Tibial nerve (tissue), 4 donors: ENCODE data around the gene EPG5. TPM values are rescaled to one million over a fixed set of nuclear protein-coding genes. Genes with fewer than 3 reads are reported as not detected.
"Not testable (repeated sequence)": the region's sequence is repeated elsewhere in the genome, so short reads cannot be mapped to it uniquely, and the experiment has no call there.

Source experiments
- DNase-seq, 2 donors: peaks; one replicate each; pipeline ENCODE4 v3.0.0-alpha.2; 2019; ENCODE audit warnings: low spot score in 2 of 2
- H3K27ac ChIP-seq, 4 donors: fragments of 200-600 bp; sonication (generic) in 3 of 4; one replicate each; pipeline ENCODE4 v1.5.1; 2017 to 2019; ENCODE audit warnings: mild to moderate bottlenecking in 1 of 4
- H3K27me3 ChIP-seq, 2 donors: fragments of 200-600 bp; sonication (generic) in 1 of 2; one replicate each; pipeline versions ENCODE4 v1.5.1 to v1.6.0; 2017 to 2019
- H3K36me3 ChIP-seq, 3 donors: fragments of 200-600 bp; sonication (generic); one replicate each; pipeline ENCODE4 v1.5.1; 2018 to 2019
- H3K4me1 ChIP-seq, 4 donors: fragments of 200-600 bp; sonication (generic) in 3 of 4; one replicate each; pipeline ENCODE4 v1.5.1; 2017 to 2019
- H3K4me3 ChIP-seq, 4 donors: fragments of 200-600 bp; sonication (generic) in 3 of 4; one replicate each; pipeline ENCODE4 v1.5.1; 2017 to 2019; ENCODE audit warnings: mild to moderate bottlenecking in 1 of 4, moderate library complexity in 1 of 4
- H3K9me3 ChIP-seq, 4 donors: fragments of 200-600 bp; sonication (generic) in 3 of 4; one replicate each; pipeline ENCODE4 v1.5.1; 2017 to 2019
- EP300 ChIP-seq, 2 donors: sonication (generic); formaldehyde crosslinking; IDR thresholded peaks; one replicate each; pipeline ENCODE4 v1.6.1; 2017; ENCODE audit warnings: antibody characterized with exemption in 2 of 2, mild to moderate bottlenecking in 1 of 2
- POLR2A ChIP-seq, 2 donors: fragments of 450-650 bp; IDR thresholded peaks; one replicate each; pipeline ENCODE4 v1.6.1; 2017; ENCODE audit warnings: antibody characterized with exemption in 2 of 2, mild to moderate bottlenecking in 2 of 2, moderate library complexity in 2 of 2
- WGBS, 2 donors: methylation state at CpG; one replicate each; pipeline ENCODE4 v1.1.5; 2018; 5-methylcytosine and 5-hydroxymethylcytosine counted together
- total RNA-seq, 4 donors: library from RNA; depleted of rRNA; stranded (reverse); fragments of >200 nt; gene quantifications; one replicate each; pipeline ENCODE4 v1.1.0, GENCODE V29; 2016
- TF ChIP-seq, protein P1 (sequence below), 5 experiments: fragments of 200-600 bp in 3 of 5; fragments of 450-650 bp in 2 of 5; sonication (generic) in 3 of 5; IDR thresholded peaks; one replicate each; pipeline ENCODE4 v1.5.1; 2016 to 2019; ENCODE audit warnings: antibody characterized with exemption in 5 of 5, mild to moderate bottlenecking in 3 of 5, moderate library complexity in 2 of 5

Gene EPG5
- total RNA-seq, 4 donors from 2014 or later, result 26.1 to 48.3 (median 40.6) TPM

DNA sequence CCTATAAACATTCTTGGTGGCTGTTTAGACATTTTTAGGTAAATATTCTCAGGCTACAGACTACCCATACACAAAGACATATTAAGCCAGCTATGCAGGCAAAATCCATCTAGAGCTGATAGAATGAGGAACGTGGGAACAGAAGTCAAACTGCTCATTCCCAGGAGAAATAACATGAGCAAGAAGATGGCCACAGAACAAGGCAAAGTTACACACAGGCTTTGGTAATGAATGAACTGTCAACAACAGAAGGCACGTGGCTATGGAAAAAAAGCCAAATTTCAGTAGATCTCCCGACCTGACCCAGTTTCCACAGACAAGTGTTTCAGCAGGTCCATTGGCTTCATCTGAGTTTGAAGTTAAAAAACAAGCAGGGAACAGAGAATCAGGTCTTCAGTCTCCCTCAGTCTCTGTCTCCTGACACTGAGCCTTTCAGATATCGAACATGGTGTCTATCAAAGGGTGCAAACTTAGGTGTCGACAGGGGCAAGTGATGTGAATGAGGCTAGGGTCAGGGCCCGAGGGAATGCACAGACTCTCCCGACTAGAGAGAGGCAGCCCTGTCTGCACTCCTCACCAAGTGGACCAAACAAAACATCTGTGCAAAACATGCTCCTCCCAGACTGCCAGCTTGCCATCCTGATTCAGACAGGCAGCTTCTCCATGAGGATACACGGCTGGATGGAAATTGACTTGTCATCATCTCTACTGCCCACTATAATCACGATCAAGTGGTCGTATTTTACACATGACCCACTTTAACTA lies 115.8 kb downstream of the EPG5 start:
- no peak overlapping the region for H3K4me3 ChIP-seq
- WGBS, 2 donors, result 57 to 61% methylated on average over 10 of the region's 10 CpGs
- TF ChIP-seq POLR2A (IDR thresholded peaks at IDR 0.05) (no peak), EP300 (IDR thresholded peaks at IDR 0.05) (peak in 1 of 2 donors; percentile 58)
- TF ChIP-seq, protein P1, sequence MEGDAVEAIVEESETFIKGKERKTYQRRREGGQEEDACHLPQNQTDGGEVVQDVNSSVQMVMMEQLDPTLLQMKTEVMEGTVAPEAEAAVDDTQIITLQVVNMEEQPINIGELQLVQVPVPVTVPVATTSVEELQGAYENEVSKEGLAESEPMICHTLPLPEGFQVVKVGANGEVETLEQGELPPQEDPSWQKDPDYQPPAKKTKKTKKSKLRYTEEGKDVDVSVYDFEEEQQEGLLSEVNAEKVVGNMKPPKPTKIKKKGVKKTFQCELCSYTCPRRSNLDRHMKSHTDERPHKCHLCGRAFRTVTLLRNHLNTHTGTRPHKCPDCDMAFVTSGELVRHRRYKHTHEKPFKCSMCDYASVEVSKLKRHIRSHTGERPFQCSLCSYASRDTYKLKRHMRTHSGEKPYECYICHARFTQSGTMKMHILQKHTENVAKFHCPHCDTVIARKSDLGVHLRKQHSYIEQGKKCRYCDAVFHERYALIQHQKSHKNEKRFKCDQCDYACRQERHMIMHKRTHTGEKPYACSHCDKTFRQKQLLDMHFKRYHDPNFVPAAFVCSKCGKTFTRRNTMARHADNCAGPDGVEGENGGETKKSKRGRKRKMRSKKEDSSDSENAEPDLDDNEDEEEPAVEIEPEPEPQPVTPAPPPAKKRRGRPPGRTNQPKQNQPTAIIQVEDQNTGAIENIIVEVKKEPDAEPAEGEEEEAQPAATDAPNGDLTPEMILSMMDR (IDR thresholded peaks at IDR 0.05), result no peak
- H3K4me1 ChIP-seq, result no peaks in the 10 kb centered on the region
- H3K27me3 ChIP-seq, result no peaks in the 10 kb centered on the region
- H3K9me3 ChIP-seq, result no peaks in the 10 kb centered on the region
- peaks cover 0 to 69% (median 7%) of the 10 kb centered on the region in 3 donors for H3K36me3 ChIP-seq
- DNase-seq, result no peak
- H3K27ac ChIP-seq, result no peak overlapping the region

DNA sequence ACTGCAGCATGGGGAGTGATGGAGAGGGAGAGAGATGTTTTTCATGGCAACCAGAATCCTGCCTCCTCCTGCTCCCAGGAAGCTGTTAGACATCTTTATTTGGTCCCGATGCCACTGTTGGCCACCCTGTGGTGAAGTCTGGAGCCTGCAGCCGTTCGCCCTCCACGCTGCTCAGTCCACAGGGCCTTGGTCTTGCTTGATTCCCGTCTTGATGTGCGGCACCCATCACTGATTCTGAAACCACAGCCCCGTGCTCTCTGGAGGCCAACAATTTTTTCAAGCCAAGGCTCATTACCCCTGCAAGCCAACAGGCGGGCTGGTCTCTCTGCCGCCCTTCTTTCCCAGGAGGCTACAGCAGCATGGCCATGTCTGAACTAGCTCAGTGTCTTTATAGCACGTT lies 117.1 kb downstream of the EPG5 start:
- TF ChIP-seq, protein P1 (IDR thresholded peaks at IDR 0.05), result peak in 1 of 5 experiments; percentile 4
- no peak for TF ChIP-seq POLR2A (IDR thresholded peaks at IDR 0.05)
- no peak for DNase-seq
- peaks cover 0 to 56% (median 7%) of the 10 kb centered on the region in 3 donors for H3K36me3 ChIP-seq
- H3K27me3 ChIP-seq, result no peaks in the 10 kb centered on the region
- H3K9me3 ChIP-seq, result no peaks in the 10 kb centered on the region
- no peak overlapping the region for H3K4me3 ChIP-seq
- 80 to 88% methylated on average over 10 of the region's 10 CpGs for WGBS, 2 donors
- no peak overlapping the region for H3K27ac ChIP-seq
- no peaks in the 10 kb centered on the region for H3K4me1 ChIP-seq

DNA sequence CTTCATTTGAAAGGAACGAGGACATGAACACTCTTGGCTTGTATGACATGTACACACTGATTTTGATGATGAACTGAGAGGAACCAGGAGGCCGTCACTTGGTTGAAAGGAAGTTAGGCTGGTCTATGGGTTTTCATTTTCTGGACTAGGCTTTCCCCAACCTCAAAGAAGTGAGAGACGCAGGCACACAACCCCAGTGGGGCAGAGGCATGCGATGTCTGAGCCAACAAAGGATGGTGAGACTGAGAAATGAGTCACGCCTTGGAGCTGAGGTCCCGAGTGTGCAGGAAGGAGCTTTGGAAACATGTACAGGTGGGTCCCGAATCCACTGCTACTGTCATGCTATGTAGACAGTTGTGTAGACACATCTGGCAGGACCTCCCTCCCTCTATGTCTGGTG lies 117.6 kb downstream of the EPG5 start:
- H3K27me3 ChIP-seq, result no peaks in the 10 kb centered on the region
- no peak overlapping the region for H3K4me3 ChIP-seq
- no peaks in the 10 kb centered on the region for H3K4me1 ChIP-seq
- no peaks in the 10 kb centered on the region for H3K9me3 ChIP-seq
- WGBS, 2 donors, result 88 to 94% methylated on average over 7 of the region's 7 CpGs
- H3K36me3 ChIP-seq, result peaks cover 0 to 51% (median 7%) of the 10 kb centered on the region in 3 donors
- no peak for DNase-seq
- TF ChIP-seq POLR2A (IDR thresholded peaks at IDR 0.05) (no peak), EP300 (IDR thresholded peaks at IDR 0.05) (no peak)
- TF ChIP-seq, protein P1 (IDR thresholded peaks at IDR 0.05), result no peak
- no peak overlapping the region for H3K27ac ChIP-seq

DNA sequence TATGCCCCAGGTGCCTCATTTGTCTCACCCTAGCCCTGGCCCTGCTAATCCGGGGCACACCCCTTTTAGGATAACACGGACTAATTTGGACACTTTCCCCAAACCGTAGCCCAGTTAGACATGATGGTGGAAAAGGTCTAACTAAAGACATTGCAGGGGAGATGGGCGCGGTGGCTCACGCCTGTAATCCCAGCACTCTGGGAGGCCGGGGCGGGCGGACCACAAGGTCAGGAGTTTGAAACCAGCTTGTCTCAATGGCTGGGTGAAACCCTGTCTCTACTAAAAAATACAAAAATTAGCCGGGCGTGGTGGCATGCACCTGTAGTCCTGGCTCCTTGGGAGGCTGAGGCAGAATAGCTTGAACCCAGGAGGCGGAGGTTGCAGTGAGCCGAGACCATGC lies 118.5 kb downstream of the EPG5 start:
- H3K9me3 ChIP-seq, H3K4me1 ChIP-seq, DNase-seq, H3K27ac ChIP-seq, H3K4me3 ChIP-seq, H3K27me3 ChIP-seq: not testable (repeated sequence)
- peaks cover 0 to 42% (median 7%) of the 10 kb centered on the region in 3 donors for H3K36me3 ChIP-seq
- 94 to 96% methylated on average over 13 of the region's 13 CpGs for WGBS, 2 donors

DNA sequence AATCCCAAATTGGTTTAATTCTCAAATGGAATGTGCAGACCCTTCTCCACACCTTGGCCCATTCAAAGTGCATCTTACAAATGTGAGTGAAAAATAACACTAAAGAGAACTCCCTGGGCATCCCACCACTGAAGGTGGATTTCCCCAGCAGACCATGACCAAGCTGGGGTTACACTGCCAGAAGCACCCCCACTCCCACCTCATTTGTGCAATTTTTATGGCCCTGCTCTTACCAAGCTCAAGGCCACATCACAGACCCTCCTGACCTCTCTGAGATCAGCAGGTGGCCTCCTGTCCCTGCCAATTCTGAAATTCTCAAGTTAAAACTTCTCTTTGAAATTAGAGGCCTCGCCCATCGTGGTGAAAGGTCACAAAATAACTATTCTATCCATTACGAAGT lies 120.0 kb downstream of the EPG5 start:
- TF ChIP-seq, protein P1 (IDR thresholded peaks at IDR 0.05), result no peak
- no peak for TF ChIP-seq EP300 (IDR thresholded peaks at IDR 0.05)
- peaks cover 0 to 28% (median 3%) of the 10 kb centered on the region in 3 donors for H3K36me3 ChIP-seq
- WGBS, 2 donors, result 49 to 54% methylated on average over 3 of the region's 3 CpGs

More for the DNA sequence above, 120.0 kb downstream of the EPG5 start:
- DNase-seq, result no peak
- Histone ChIP-seq H3K27ac (no peak overlapping the region), H3K4me3 (no peak overlapping the region), H3K27me3 (no peaks in the 10 kb centered on the region), H3K4me1 (no peaks in the 10 kb centered on the region), H3K9me3 (no peaks in the 10 kb centered on the region)
